ENCODE measurements around the gene HINT3.

DNA sequence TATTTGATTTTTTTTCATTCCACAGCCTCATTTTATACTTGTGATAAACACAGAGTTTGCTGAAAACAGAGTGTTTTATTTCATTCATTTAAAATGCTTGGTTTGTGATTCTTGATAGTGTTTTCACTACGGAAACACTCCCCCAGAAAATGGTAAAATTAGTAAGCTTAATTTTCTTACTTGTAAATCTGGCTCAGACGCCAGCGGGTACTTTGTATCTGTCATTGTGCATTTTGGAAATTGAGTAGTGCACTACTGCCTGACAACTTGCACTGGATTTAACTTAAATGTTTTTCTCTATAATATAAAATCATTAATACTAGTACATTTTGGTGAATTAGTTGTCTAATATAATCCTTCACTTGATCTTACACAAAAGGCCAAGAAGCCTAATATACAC, 37.0 kb upstream of the HINT3 start:
- TF ChIP-seq, protein P1, sequence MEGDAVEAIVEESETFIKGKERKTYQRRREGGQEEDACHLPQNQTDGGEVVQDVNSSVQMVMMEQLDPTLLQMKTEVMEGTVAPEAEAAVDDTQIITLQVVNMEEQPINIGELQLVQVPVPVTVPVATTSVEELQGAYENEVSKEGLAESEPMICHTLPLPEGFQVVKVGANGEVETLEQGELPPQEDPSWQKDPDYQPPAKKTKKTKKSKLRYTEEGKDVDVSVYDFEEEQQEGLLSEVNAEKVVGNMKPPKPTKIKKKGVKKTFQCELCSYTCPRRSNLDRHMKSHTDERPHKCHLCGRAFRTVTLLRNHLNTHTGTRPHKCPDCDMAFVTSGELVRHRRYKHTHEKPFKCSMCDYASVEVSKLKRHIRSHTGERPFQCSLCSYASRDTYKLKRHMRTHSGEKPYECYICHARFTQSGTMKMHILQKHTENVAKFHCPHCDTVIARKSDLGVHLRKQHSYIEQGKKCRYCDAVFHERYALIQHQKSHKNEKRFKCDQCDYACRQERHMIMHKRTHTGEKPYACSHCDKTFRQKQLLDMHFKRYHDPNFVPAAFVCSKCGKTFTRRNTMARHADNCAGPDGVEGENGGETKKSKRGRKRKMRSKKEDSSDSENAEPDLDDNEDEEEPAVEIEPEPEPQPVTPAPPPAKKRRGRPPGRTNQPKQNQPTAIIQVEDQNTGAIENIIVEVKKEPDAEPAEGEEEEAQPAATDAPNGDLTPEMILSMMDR (IDR thresholded peaks at IDR 0.05), result no peak
- TF ChIP-seq POLR2A (IDR thresholded peaks at IDR 0.05) (no peak), POLR2AphosphoS5 (IDR thresholded peaks at IDR 0.05) (no peak)

Data from gastroesophageal sphincter (tissue), 3 donors.